B cell (primary cell): ENCODE measurements around the gene IL1RL1. TPM values are rescaled to one million over a fixed set of nuclear protein-coding genes. Genes with fewer than 3 reads are reported as not detected.

Experiments used
- ATAC-seq: fragments of 200-7000 bp; cut with Tn5 transposase; one replicate; pipeline ENCODE4 v1.10.0; 2021; ENCODE audit warnings: low read depth, mild to moderate bottlenecking, moderate number of reproducible peaks, moderate library complexity
- CTCF ChIA-PET: fragments of 350-600 bp; sonication (Branson Sonifier 250); formaldehyde crosslinking; loops from one replicate; lab custom pipeline; 2021; ENCODE audit warnings: antibody characterized with exemption, inconsistent platforms; lab: Charles Lee
- POLR2A ChIA-PET: fragments of 350-600 bp; sonication (Branson Sonifier 250); formaldehyde crosslinking; loops from one replicate; lab custom pipeline; 2021; ENCODE audit warnings: antibody characterized with exemption; lab: Charles Lee
- DNase-seq: peaks from one replicate; pipeline ENCODE4 v3.0.0; 2013
- H2AFZ ChIP-seq: 2 replicates; pipeline ENCODE4 v1.6.1; 2012; ENCODE audit warnings: mild to moderate bottlenecking, low read depth, low read length; ENCODE audit not compliant: insufficient read depth, poor library complexity, severe bottlenecking
- H3K27ac ChIP-seq, 2 donors: 1 replicate in 1 of 2; 2 replicates in 1 of 2; pipeline ENCODE4 v1.5.1; 2012 to 2013; ENCODE audit warnings: low read length in 2 of 2, mild to moderate bottlenecking in 2 of 2, moderate library complexity in 1 of 2
- H3K27me3 ChIP-seq, 4 experiments: fragments of 200-600 bp in 1 of 4; sonication (generic) in 1 of 4; replicated peaks in 1 of 4; 1 replicate in 2 of 4; 2 replicates in 2 of 4; pipeline versions ENCODE4 v1.6.1 to v1.7.0; 2013 to 2016; ENCODE audit warnings: low read length in 3 of 4, mild to moderate bottlenecking in 2 of 4, mixed read lengths in 1 of 4, moderate library complexity in 1 of 4; ENCODE audit not compliant: insufficient read depth in 4 of 4, control insufficient read depth in 3 of 4; ENCODE audit errors: control extremely low read depth in 1 of 4
- H3K36me3 ChIP-seq, 2 experiments: replicated peaks in 1 of 2; 1 replicate in 1 of 2; 2 replicates in 1 of 2; pipeline versions ENCODE4 v1.6.1 to v1.7.1; 2013; ENCODE audit warnings: low read length in 1 of 2; ENCODE audit not compliant: insufficient read depth in 2 of 2, control insufficient read depth in 1 of 2; ENCODE audit errors: control extremely low read depth in 1 of 2, extremely low read depth in 1 of 2
- H3K4me1 ChIP-seq, 2 donors: fragments of 200-600 bp in 1 of 2; sonication (generic) in 1 of 2; 1 replicate in 1 of 2; 2 replicates in 1 of 2; pipeline versions ENCODE4 v1.5.1 to v1.6.1; 2013 to 2017; ENCODE audit warnings: low read length in 2 of 2; ENCODE audit not compliant: control insufficient read depth in 2 of 2, insufficient read depth in 2 of 2
- H3K4me2 ChIP-seq: replicated peaks from 2 replicates; pipeline ENCODE3; 2012; ENCODE audit warnings: mild to moderate bottlenecking, low read depth, low read length; ENCODE audit not compliant: poor library complexity, severe bottlenecking
- H3K4me3 ChIP-seq, 5 experiments: fragments of 200-600 bp in 1 of 5; sonication (generic) in 1 of 5; 1 replicate in 3 of 5; 2 replicates in 2 of 5; pipeline versions ENCODE4 v1.5.1 to v1.7.0; 2011 to 2016; ENCODE audit warnings: low read length in 4 of 5, mild to moderate bottlenecking in 4 of 5, low read depth in 2 of 5, control low read depth in 1 of 5, moderate library complexity in 1 of 5; ENCODE audit not compliant: insufficient read depth in 1 of 5; ENCODE audit errors: control extremely low read depth in 1 of 5, extremely low read depth in 1 of 5
- H3K79me2 ChIP-seq: fragments of 200-600 bp; sonication (generic); one replicate; pipeline ENCODE4 v1.6.0; 2016; ENCODE audit warnings: low read length; ENCODE audit not compliant: control insufficient read depth, insufficient read depth
- H3K9ac ChIP-seq: fragments of 200-600 bp; sonication (generic); 2 replicates; pipeline ENCODE4 v1.6.1; 2017; ENCODE audit warnings: mild to moderate bottlenecking, low read length, moderate library complexity
- H3K9me3 ChIP-seq, 3 donors: one replicate each; pipeline versions ENCODE4 v1.6.1 to v1.7.1; 2013; ENCODE audit warnings: low read length in 2 of 3; ENCODE audit not compliant: control insufficient read depth in 2 of 3, insufficient read depth in 1 of 3; ENCODE audit errors: control extremely low read depth in 1 of 3
- H4K20me1 ChIP-seq: 2 replicates; pipeline ENCODE4 v1.6.0; 2012; ENCODE audit warnings: mild to moderate bottlenecking, low read length; ENCODE audit not compliant: insufficient read depth, control insufficient read depth, poor library complexity, severe bottlenecking
- H3K27ac Mint-ChIP-seq: one replicate; pipeline ENCODE4 v1.8.0; 2021; ENCODE audit warnings: mixed read lengths
- H3K27me3 Mint-ChIP-seq: one replicate; pipeline ENCODE4 v1.8.0; 2021; ENCODE audit warnings: mixed read lengths
- H3K4me1 Mint-ChIP-seq: one replicate; pipeline ENCODE4 v1.8.0; 2021; ENCODE audit warnings: mixed read lengths
- H3K4me3 Mint-ChIP-seq: one replicate; pipeline ENCODE4 v1.8.0; 2021; ENCODE audit warnings: mixed read lengths
- H3K9me3 Mint-ChIP-seq: one replicate; pipeline ENCODE4 v1.8.0; 2022; ENCODE audit warnings: mixed read lengths; ENCODE audit not compliant: insufficient read depth
- EZH2 ChIP-seq: IDR thresholded peaks from 2 replicates; pipeline ENCODE4 v1.6.1; 2012; ENCODE audit warnings: borderline replicate concordance, low read depth, mild to moderate bottlenecking, moderate library complexity, low read length; ENCODE audit not compliant: insufficient read depth, poor library complexity, severe bottlenecking
- WGBS: methylation state at CpG from one replicate; pipeline ENCODE4 v1.1.5; 2013; ENCODE audit warnings: missing lambda C conversion rate; ENCODE audit not compliant: insufficient coverage; 5-methylcytosine and 5-hydroxymethylcytosine counted together
- intact Hi-C: fragments of 100-400 bp; cut with micrococcal nuclease; formaldehyde crosslinking; loops from one replicate; pipeline ENCODE4 v1.10.0; 2022
- polyA plus RNA-seq: library from polyadenylated mRNA; depleted of rRNA; stranded (reverse); fragments of >200 nt; gene quantifications from 2 replicates; pipeline ENCODE4 v1.2.3, GENCODE V29; 2012
- total RNA-seq, 2 donors: library from RNA; stranded (reverse); fragments of 120-200 nt in 1 of 2; gene quantifications; 1 replicate in 1 of 2; 2 replicates in 1 of 2; pipeline versions ENCODE4 v1.2.3 to v1.2.4, GENCODE V29; 2013 to 2022
- TF ChIP-seq, protein P1 (sequence below): fragments of 200-600 bp; IDR thresholded peaks from one replicate; pipeline ENCODE4 v1.8.0; 2022; ENCODE audit warnings: antibody characterized with exemption, mild to moderate bottlenecking

Gene IL1RL1
- total and polyA plus RNA-seq, 2 donors (not counting 1 experiment from before 2014, with no cell fraction given) = not detected

DNA sequence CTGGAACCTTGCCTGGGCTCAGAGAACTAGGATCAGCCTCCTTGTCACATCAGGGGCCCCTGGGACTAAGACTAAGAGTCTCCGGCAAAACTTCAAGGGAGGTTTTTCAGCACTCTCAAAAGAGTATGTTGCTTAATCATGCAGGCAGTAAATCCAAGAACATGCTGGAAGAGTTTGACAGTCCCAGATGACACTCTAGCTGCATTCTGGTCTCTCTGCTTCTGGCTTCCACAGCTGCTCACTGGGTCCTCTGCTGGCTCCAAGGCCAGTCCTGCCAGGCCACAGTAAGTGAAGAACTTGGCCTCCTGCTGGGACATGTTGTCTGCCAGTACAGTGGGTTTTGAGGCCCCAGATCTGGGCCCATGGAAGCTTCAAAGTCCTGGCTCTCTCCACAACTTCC is 45.2 kb upstream of the IL1RL1 start:
- ATAC-seq (no peak), DNase-seq (no peak)
- Histone ChIP-seq H3K27ac (no peak overlapping the region), H3K36me3 (no peaks in the 10 kb centered on the region), H3K9ac (no peak overlapping the region), H2AFZ (no peak overlapping the region), H3K27me3 (peaks cover 0 to 7% (median 0%) of the 10 kb centered on the region in 4 experiments), H3K4me2 (no peak overlapping the region), H3K9me3 (no peaks in the 10 kb centered on the region), H3K4me3 (no peak overlapping the region), H3K79me2 (no peaks in the 10 kb centered on the region), H3K4me1 (no peaks in the 10 kb centered on the region), H4K20me1 (no peaks in the 10 kb centered on the region)
- H3K9me3 Mint-ChIP-seq = no peaks in the 10 kb centered on the region
- intact Hi-C loops = no loop called here
- ChIA-PET POLR2A (no interaction called here), CTCF (interaction anchor here (1.0 kb wide), 1 partner anchor 177 kb away, joined by 4 read pairs; no protein-coding TSS in a partner anchor)
- H3K27ac Mint-ChIP-seq = no peak overlapping the region
- 82% methylated on average over 1 of the region's 1 CpG for WGBS
- TF ChIP-seq EZH2 = no peak
- TF ChIP-seq, protein P1, sequence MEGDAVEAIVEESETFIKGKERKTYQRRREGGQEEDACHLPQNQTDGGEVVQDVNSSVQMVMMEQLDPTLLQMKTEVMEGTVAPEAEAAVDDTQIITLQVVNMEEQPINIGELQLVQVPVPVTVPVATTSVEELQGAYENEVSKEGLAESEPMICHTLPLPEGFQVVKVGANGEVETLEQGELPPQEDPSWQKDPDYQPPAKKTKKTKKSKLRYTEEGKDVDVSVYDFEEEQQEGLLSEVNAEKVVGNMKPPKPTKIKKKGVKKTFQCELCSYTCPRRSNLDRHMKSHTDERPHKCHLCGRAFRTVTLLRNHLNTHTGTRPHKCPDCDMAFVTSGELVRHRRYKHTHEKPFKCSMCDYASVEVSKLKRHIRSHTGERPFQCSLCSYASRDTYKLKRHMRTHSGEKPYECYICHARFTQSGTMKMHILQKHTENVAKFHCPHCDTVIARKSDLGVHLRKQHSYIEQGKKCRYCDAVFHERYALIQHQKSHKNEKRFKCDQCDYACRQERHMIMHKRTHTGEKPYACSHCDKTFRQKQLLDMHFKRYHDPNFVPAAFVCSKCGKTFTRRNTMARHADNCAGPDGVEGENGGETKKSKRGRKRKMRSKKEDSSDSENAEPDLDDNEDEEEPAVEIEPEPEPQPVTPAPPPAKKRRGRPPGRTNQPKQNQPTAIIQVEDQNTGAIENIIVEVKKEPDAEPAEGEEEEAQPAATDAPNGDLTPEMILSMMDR = no peak
- H3K4me1 Mint-ChIP-seq = no peaks in the 10 kb centered on the region
- H3K27me3 Mint-ChIP-seq = peaks cover 14% of the 10 kb centered on the region
- H3K4me3 Mint-ChIP-seq = no peak overlapping the region

DNA sequence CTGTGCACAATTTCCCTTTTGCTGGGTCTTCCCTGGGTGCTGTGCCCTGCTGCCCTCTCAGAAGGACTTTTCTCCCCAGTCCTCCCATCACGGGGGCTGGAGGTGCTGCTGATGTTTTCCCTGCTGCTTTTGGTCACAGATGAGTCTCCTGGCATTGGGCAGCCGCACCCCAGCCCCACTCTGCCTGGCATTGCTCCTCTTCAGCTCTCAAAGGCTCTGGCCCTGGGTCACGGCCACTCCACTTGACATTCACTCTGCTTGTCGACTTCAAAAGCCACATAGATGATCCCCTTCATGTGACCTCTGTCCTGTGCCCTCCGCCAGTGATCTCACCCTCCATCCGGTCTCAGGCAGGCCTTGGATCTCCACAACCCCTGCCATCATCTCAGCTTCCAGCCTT is 43.6 kb upstream of the IL1RL1 start:
- Histone ChIP-seq H4K20me1 (no peaks in the 10 kb centered on the region), H3K79me2 (no peaks in the 10 kb centered on the region), H2AFZ (no peak overlapping the region), H3K4me2 (no peak overlapping the region), H3K4me1 (no peaks in the 10 kb centered on the region), H3K9ac (no peak overlapping the region), H3K27me3 (peaks cover 0 to 7% (median 0%) of the 10 kb centered on the region in 4 experiments), H3K4me3 (no peak overlapping the region), H3K9me3 (no peaks in the 10 kb centered on the region), H3K36me3 (no peaks in the 10 kb centered on the region), H3K27ac (no peak overlapping the region)
- no peak overlapping the region for H3K4me3 Mint-ChIP-seq
- ChIA-PET CTCF (no interaction called here), POLR2A (no interaction called here)
- TF ChIP-seq, protein P1 = no peak
- TF ChIP-seq EZH2 = no peak
- no peak for DNase-seq
- H3K27ac Mint-ChIP-seq = no peak overlapping the region
- H3K9me3 Mint-ChIP-seq = no peaks in the 10 kb centered on the region
- no peaks in the 10 kb centered on the region for H3K4me1 Mint-ChIP-seq
- intact Hi-C loops = no loop called here
- ATAC-seq = no peak
- 85% methylated on average over 6 of the region's 6 CpGs for WGBS
- peaks cover 18% of the 10 kb centered on the region for H3K27me3 Mint-ChIP-seq
